ENCODE results near the gene PTPRM. TPM values are rescaled to one million over a fixed set of nuclear protein-coding genes. Genes with fewer than 3 reads are reported as not detected.

PTPRM gene
- total RNA-seq, 1 experiment from 2014 or later = 1.6 TPM

DNA sequence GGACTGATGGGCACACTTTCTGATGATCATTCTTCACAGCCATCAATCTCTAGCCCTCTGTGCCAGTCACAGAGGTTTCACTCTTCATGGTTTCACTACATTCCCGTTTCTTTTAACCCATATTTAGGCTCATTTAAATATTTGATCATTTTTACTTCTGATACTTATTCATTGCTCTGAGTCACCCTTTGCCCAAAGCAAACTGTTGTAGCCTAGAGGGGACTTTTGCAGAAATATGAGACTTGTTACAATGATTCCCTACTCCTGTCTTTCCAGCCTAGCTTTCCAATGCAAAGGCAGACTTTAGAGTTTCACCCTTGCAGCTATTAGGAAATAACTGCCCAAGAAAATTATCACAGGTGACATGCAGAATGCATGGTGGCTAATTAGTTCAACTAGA lies 444.2 kb downstream of the PTPRM start:
- TF ChIP-seq POLR2AphosphoS5 (IDR thresholded peaks at IDR 0.05; ENCODE audit: low read depth, low read length) (no peak), SIN3A (IDR thresholded peaks at IDR 0.05; ENCODE audit: borderline replicate concordance, insufficient read depth, low read depth, low read length) (no peak), TCF7L2 (IDR thresholded peaks at IDR 0.05; ENCODE audit: low read depth, low read length) (no peak)
- TF ChIP-seq, protein P1, sequence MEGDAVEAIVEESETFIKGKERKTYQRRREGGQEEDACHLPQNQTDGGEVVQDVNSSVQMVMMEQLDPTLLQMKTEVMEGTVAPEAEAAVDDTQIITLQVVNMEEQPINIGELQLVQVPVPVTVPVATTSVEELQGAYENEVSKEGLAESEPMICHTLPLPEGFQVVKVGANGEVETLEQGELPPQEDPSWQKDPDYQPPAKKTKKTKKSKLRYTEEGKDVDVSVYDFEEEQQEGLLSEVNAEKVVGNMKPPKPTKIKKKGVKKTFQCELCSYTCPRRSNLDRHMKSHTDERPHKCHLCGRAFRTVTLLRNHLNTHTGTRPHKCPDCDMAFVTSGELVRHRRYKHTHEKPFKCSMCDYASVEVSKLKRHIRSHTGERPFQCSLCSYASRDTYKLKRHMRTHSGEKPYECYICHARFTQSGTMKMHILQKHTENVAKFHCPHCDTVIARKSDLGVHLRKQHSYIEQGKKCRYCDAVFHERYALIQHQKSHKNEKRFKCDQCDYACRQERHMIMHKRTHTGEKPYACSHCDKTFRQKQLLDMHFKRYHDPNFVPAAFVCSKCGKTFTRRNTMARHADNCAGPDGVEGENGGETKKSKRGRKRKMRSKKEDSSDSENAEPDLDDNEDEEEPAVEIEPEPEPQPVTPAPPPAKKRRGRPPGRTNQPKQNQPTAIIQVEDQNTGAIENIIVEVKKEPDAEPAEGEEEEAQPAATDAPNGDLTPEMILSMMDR (IDR thresholded peaks at IDR 0.05) = no peak
- TF ChIP-seq, protein P2, sequence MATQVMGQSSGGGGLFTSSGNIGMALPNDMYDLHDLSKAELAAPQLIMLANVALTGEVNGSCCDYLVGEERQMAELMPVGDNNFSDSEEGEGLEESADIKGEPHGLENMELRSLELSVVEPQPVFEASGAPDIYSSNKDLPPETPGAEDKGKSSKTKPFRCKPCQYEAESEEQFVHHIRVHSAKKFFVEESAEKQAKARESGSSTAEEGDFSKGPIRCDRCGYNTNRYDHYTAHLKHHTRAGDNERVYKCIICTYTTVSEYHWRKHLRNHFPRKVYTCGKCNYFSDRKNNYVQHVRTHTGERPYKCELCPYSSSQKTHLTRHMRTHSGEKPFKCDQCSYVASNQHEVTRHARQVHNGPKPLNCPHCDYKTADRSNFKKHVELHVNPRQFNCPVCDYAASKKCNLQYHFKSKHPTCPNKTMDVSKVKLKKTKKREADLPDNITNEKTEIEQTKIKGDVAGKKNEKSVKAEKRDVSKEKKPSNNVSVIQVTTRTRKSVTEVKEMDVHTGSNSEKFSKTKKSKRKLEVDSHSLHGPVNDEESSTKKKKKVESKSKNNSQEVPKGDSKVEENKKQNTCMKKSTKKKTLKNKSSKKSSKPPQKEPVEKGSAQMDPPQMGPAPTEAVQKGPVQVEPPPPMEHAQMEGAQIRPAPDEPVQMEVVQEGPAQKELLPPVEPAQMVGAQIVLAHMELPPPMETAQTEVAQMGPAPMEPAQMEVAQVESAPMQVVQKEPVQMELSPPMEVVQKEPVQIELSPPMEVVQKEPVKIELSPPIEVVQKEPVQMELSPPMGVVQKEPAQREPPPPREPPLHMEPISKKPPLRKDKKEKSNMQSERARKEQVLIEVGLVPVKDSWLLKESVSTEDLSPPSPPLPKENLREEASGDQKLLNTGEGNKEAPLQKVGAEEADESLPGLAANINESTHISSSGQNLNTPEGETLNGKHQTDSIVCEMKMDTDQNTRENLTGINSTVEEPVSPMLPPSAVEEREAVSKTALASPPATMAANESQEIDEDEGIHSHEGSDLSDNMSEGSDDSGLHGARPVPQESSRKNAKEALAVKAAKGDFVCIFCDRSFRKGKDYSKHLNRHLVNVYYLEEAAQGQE (IDR thresholded peaks at IDR 0.05; ENCODE audit: insufficient read depth in 1 of 2, low read depth in 2 of 2, low read length in 1 of 2) = no peak
- ChIA-PET CTCF (no interaction called here), POLR2A (no interaction called here)
- no peak for ATAC-seq
- DNase-seq (ENCODE audit: low read depth, low spot score) = no peak
- Histone ChIP-seq H3K27ac (ENCODE audit: low read length) (no peak overlapping the region), H3K36me3 (ENCODE audit: control insufficient read depth, insufficient read depth, low read length) (no peaks in the 10 kb centered on the region), H3K9me3 (ENCODE audit: control insufficient read depth, insufficient read depth, low read depth, low read length) (no peaks in the 10 kb centered on the region), H3K4me1 (ENCODE audit: control insufficient read depth, insufficient read depth, low read length) (no peaks in the 10 kb centered on the region), H3K27me3 (ENCODE audit: control insufficient read depth, insufficient read depth, low read length) (no peaks in the 10 kb centered on the region), H3K4me3 (ENCODE audit: low read depth in 2 of 2, low read length in 2 of 2) (no peak overlapping the region)
- intact Hi-C loops (cut with micrococcal nuclease; ENCODE audit: unreplicated experiment) = no loop called here
- no TSS peak for BruUV-seq (replicated peaks)
- in situ Hi-C loops (cut with HindIII; ENCODE audit: low pct_unique_long_range_greater_than_20kb, low sequenced_read_pairs) = no loop called here

DNA sequence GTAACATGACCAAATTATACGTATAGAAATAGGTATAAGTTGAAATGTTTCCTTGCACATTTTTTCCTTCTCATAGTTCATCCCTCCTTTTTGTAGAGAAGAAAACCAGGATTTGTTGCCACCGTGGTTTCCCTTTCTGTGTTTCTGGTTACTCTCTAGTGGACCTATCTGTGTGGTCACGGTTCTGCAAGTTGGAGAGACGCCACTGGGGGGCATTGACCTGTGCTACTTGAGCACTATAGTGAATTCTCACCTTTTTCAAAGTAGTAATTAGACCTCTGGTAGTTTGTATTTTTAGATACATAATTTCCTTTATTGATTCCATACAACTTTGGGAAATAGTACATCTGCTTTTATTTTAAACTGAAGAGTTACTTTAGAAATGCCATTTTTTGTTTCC lies 444.8 kb downstream of the PTPRM start:
- TF ChIP-seq, protein P2 (IDR thresholded peaks at IDR 0.05; ENCODE audit: insufficient read depth in 1 of 2, low read depth in 2 of 2, low read length in 1 of 2) = no peak
- no peak for TF ChIP-seq TCF7L2 (IDR thresholded peaks at IDR 0.05; ENCODE audit: low read depth, low read length)
- TF ChIP-seq, protein P1 (IDR thresholded peaks at IDR 0.05) = no peak; the same call in 1 of the 2 replicates
- TF ChIP-seq POLR2AphosphoS5 (IDR thresholded peaks at IDR 0.05; ENCODE audit: low read depth, low read length) = no peak
- no peak for TF ChIP-seq SIN3A (IDR thresholded peaks at IDR 0.05; ENCODE audit: borderline replicate concordance, insufficient read depth, low read depth, low read length)
- no peak overlapping the region for H3K4me3 ChIP-seq (ENCODE audit: low read depth in 2 of 2, low read length in 2 of 2)
- no TSS peak for BruUV-seq (replicated peaks)
- H3K4me1 ChIP-seq (ENCODE audit: control insufficient read depth, insufficient read depth, low read length) = no peaks in the 10 kb centered on the region
- ChIA-PET POLR2A (no interaction called here), CTCF (no interaction called here)
- no peaks in the 10 kb centered on the region for H3K36me3 ChIP-seq (ENCODE audit: control insufficient read depth, insufficient read depth, low read length)
- intact Hi-C loops (cut with micrococcal nuclease; ENCODE audit: unreplicated experiment) (no loop called here), in situ Hi-C loops (cut with HindIII; ENCODE audit: low pct_unique_long_range_greater_than_20kb, low sequenced_read_pairs) (no loop called here)
- no peaks in the 10 kb centered on the region for H3K9me3 ChIP-seq (ENCODE audit: control insufficient read depth, insufficient read depth, low read depth, low read length)
- DNase-seq (ENCODE audit: low read depth, low spot score) = no peak
- ATAC-seq = no peak
- H3K27ac ChIP-seq (ENCODE audit: low read length) = no peak overlapping the region
- H3K27me3 ChIP-seq (ENCODE audit: control insufficient read depth, insufficient read depth, low read length) = no peaks in the 10 kb centered on the region

Data from Panc1 (cell line).